GM04503 (cell line): ENCODE data around the gene MCEMP1.

Source experiments
- DNase-seq: peaks from one replicate; pipeline ENCODE4 v3.0.0-alpha.2; 2012; ENCODE audit warnings: low read depth

MCEMP1 gene

GRCh38 chr19:7672522-7672921 is 4.4 kb upstream of the MCEMP1 start:
- no peak for DNase-seq

DNA sequence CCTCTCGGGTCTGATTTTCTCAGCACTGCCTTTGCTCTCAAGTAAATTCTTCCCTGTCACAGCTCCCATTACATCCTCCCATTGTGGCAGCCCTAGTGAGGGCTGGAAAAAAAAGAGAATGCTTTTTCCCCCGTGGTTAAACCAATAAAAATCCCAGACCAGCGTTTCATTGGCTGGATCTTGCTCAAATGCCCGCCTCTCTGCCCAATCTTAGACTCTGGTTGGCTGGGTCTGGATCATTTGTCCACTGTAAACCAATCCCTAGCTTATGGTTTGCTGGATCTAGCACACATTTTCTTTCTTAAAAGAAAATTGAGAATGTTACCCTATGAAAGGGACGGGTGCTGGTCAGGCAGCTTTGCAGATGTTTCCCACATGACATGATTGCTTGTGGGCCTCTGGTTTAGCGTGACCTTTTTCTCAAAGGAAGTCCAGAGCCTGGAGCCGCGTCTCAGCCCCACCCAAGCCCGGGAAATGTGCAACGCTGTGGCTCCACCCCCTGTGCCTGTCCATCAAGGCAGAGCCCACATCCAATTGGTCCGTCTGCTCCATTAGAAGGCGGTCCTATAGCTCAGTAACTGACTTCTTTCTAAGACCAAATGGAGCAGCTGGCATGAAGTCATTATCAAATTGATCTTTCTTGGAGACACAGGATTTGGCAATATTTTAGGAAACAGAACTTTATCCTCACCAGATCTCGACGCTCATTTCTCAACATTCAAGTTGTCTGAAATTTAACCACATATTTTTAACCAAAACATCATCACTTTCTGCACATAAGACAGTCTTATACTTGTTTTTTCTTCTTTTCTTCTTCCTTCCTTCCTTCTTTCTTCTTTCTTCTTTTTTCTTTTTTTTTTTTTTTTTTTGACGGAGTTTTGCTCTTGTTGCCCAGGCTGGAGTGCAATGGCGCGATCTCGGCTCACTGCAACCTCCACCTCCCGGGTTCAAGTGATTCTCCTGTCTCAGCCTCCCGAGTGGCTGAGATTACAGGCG is 2.6 kb upstream of the MCEMP1 start:
- no peak for DNase-seq

GRCh38 chr19:7676376-7676775 is 514 bp upstream of the MCEMP1 start:
- no peak for DNase-seq

DNA sequence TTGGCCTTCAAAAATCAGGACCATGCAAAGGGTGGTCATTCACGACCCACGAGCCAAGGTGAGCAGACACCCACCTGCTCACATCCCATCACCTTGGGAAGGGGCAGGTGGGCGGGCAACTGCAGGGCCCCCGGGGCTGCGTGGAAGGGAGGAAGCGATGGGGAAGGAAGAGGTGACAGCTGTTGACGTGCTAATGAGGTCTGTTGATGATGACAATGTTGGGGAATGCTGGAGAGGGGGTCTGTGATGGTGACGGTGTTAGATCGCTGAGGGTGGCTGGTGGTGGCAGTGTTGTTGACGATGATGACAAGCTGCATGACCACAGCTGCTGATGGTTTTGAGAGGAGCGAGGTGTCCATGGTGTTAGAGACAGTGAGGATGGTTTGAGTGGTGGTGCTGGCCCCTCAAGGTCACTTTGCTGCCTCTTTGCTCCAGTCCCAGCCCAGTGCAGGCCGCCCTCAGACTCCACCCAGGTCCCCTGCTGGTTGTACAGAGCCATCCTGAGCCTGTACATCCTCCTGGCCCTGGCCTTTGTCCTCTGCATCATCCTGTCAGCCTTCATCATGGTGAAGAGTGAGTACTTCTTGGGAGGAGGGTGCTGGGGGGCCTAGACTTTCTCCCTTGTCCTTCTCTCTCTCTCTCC is 900 bp downstream of the MCEMP1 start:
- DNase-seq, result no peak

DNA sequence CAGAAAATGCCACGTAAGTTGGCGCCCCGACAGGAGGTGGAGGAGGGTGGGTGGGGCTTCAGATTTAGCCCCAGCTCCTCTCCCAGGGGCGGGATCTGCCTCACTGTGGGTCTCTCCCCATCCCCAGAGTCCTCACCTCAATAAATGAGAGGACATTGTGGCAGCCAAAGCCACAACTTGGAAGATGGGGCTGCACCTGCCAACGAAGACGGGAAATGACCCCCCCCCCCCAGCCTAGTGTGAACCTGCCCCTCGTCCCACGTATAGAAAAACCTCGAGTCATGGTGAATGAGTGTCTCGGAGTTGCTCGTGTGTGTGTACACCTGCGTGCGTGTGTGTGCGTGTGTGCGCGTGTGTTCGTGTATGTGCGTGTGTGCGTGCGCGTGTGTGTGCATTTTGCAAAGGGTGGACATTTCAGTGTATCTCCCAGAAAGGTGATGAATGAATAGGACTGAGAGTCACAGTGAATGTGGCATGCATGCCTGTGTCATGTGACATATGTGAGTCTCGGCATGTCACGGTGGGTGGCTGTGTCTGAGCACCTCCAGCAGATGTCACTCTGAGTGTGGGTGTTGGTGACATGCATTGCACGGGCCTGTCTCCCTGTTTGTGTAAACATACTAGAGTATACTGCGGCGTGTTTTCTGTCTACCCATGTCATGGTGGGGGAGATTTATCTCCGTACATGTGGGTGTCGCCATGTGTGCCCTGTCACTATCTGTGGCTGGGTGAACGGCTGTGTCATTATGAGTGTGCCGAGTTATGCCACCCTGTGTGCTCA is 2.3 kb downstream of the MCEMP1 start:
- DNase-seq, result no peak

DNA sequence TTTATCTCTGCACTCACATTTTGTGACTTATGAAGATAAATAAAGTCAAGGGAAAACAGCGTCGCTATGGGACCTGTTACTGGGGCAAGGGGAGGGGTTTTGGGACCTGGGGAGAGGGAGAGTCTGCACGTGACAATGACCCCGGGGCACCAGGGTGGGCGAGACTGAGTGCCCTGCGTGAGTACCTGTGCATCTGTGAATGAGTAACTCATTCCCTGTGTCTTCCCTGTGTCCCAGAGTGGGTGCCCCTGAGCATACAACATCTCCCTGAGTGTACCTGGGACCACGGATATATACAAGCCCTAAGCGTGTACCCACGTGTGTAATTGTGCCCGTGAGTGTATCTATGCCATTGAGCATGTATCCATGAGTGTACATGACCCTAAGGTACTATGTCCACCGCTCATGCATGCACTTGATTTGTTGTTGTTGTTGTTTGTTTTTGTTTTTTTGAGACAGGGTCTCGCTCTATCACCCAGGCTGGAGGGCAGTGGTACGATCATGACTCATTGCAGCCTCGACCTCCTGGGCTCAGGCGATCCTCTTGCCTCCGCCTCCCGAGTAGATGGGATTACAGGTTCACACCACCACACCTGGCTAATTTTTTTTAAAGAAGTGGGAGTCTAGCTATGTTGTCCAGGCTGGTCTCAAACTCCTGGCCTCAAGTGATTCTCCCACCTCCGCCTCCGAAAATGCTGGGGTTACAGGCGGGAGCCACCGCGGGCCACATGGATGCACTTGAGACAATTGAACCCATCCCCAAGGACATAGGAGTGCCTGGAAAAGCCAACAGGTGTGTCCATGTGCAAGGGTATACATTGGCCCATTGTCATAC is 3.1 kb downstream of the MCEMP1 start:
- no peak for DNase-seq

DNA sequence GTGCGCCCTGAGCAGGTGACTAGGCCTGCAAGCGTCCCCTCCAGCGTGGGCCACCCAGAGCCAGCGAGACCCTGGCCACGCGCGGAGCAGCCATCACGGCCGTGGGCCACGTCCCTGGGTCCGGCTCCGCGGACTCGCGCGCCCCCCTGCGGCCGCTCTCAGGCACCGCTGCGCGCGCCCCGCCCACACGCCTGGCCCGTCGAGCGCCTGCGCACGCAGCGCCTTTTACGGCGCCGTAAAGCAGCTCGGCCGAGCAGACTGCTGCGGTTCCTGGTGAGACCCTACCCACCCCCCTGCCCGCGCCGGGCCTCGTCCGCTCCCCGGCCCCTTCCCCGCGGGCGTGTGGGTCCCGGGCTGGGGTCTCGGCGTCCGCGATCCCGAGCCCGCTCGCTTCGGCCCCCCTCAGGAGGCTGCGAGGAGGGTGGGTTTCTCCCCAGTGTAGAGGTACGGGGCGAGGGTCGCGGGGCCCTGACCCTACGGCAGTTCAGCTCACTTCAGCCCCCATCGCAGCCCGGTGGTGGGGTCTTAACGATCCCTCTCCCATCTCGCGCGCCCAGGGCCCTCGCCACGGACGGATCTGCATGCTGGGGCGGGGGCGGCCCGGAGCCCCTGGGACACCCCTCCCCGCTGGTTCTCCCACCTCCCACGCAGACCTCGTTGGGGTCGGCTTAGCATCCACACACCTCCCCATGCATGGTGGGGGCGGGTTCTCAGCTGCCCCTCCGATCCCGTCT is 3.9 kb downstream of the MCEMP1 start, which contains the start of gene TRAPPC5:
TSS of gene TRAPPC5 (plus strand) at position 228 of the 734 bp plus-strand sequence. CDS start 1,421 bp downstream, outside the sequence.
- DNase-seq, result no peak

GRCh38 chr19:7681340-7682174 is 4.7 kb downstream of the MCEMP1 start:
- no peak for DNase-seq

GRCh38 chr19:7682175-7682855 is 5.4 kb downstream of the MCEMP1 start:
- DNase-seq, result no peak

DNA sequence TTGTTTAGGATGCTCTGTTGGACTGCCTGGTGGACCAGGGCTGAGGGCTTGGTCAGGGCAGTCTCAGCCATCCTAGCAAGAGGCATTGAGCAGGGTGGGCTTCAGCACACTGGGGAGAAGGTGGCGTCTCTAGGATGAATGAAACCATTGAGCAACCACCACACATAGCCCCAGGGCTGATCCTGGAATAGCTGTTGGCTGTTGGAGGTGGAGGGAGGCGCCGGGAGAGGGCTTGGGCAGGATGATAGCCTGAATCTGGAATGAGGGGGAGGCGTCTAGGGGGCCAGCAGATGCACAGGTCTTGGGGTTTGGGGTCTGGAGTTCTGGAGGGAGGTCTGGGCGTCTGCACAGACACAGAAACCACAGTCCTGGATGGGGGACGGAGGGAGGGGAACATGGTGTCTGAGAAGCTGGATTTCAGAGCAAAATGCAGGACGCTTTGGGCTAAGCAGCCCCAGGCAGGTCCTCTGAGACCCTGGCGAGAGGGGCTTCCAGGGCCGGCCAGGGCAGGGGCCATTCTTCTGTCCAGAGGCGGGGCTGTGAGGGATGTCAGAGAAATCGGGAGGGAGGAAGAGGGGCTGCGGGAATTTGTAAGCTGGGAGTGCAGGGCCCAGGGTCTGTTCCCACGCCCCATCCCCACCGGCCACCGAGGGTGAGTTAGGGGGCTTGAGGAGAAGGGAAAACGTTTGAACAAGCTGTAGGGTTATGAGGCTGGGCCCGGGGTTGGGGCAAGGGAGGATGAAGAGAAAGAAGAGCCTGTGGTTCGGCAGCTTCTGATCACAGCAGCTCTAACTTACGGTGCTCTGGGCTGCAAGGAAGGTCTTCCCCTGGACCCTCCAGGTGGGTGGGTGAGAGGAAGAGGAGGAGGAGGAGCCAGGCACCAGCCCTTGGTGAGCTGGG is 8.9 kb downstream of the MCEMP1 start:
- no peak for DNase-seq

GRCh38 chr19:7687177-7687576 is 10.3 kb downstream of the MCEMP1 start:
- DNase-seq, result no peak

DNA sequence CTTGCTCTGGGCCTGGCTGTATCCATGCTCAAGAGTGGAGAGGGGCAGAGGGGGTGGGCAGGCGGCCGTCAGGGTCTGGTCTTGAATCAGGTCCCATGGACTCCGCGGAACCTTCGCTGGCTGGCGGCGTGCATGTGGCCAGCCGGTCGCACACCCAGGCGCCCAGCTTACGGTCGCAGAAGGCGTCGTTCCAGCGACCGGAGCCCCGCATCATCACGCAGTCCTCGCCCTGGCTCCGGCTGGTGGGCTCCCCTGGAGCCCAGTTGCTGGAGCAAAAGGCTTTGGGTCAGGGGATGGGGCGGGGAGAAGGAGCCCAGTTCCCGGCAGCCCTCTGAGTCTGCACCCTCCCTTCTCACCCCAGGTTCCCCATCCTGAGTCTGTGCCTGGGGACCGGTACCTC is 12.3 kb downstream of the MCEMP1 start:
- no peak for DNase-seq

DNA sequence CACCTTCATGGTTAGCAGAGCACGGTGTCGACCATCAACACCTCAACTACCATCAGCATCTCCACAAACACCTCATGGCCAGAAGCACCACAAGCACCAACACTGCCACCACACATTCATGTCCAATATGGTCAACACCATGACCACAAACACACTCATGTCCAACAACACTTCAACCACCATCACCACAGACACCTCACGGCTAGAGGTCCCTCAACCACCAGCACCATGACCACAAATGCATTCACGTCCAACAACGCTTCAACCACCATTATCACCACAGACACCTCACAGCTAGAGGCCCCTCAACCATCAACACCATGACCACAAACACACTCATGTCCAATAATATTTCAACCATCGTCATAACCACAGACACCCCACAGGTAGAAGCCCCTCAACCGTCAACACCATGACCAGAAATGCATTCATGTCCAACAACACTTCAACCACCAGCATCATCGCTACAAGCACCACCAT is 13.9 kb downstream of the MCEMP1 start:
- DNase-seq, result no peak

GRCh38 chr19:7691497-7691896 is 14.6 kb downstream of the MCEMP1 start:
- no peak for DNase-seq

DNA sequence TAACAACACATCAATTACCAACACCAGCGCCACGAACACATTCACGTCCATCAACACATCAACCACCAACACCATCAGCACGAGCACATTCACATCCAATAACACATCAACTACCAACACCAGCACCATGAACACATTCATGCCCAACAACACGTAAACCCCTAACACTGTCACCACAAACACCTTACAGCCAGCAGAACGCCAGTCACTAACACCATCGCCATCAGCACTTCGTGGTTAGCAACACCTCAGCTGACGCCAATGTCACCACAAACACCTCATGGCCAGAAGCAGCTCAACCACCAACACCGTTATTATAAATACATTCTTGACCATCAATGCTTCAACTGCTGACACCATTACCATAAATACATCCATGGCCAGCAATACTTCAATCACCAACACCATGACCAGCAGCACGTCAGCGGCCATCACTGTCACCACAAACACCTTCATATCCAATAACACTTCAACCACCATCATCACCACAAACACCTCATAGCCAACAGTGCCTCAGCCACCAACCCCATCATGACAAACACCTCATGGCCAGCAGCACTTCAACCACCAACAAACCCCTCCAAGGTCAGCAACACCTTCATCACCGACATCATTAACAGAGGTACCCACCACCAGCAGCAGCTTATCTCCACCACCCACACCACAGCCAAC is 15.7 kb downstream of the MCEMP1 start:
- no peak for DNase-seq

DNA sequence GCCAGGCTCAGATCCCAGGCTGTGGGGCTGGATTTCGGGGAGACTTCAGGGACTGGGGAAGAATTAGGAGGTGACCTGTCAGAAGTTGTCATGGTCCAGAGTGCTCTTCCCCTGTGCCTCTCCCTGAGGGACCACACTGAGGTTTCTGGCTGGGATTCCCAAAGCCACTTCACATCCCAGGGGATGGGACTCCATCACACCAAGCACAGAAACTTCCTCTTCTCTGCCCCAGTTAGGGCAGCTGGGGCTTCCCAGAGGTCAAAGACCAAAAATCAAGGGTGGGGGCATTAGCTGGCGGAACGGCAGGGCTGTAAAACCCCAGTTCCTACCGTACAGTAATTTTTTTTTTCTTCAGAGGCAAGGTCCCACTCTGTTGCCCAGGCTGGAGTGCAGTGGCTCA is 17.6 kb downstream of the MCEMP1 start:
- DNase-seq, result no peak

GRCh38 chr19:7697721-7698287 is 20.9 kb downstream of the MCEMP1 start:
- no peak for DNase-seq
